Ascending aorta (tissue), 2 donors: ENCODE results near the gene PHLDB3. TPM values are rescaled to one million over a fixed set of nuclear protein-coding genes. Genes with fewer than 3 reads are reported as not detected.
A peak's percentile ranks its signal among the peaks of the same experiment; 100 is the strongest.

Experiments used
- DNase-seq, 2 donors: peaks; one replicate each; pipeline ENCODE4 v3.0.0-alpha.2; 2019; ENCODE audit warnings: low spot score in 2 of 2
- H3K27ac ChIP-seq, 2 donors: fragments of 200-600 bp; sonication (generic); one replicate each; pipeline ENCODE4 v1.5.1; 2016 to 2017; ENCODE audit warnings: mild to moderate bottlenecking in 1 of 2
- H3K27me3 ChIP-seq: fragments of 200-600 bp; sonication (generic); one replicate; pipeline ENCODE4 v1.5.1; 2017
- H3K36me3 ChIP-seq, 2 donors: fragments of 200-600 bp; sonication (generic); one replicate each; pipeline ENCODE4 v1.5.1; 2016
- H3K4me1 ChIP-seq, 2 donors: fragments of 200-600 bp; sonication (generic); one replicate each; pipeline ENCODE4 v1.5.1; 2016 to 2017; ENCODE audit warnings: mild to moderate bottlenecking in 1 of 2
- H3K4me3 ChIP-seq, 2 donors: fragments of 200-600 bp; sonication (generic); one replicate each; pipeline ENCODE4 v1.5.1; 2016 to 2017; ENCODE audit warnings: mild to moderate bottlenecking in 1 of 2
- H3K9me3 ChIP-seq, 2 donors: fragments of 200-600 bp; sonication (generic); one replicate each; pipeline ENCODE4 v1.5.1; 2016
- intact Hi-C: fragments of 100-400 bp; cut with DNase I; formaldehyde crosslinking; loops from one replicate; pipeline ENCODE4 v1.15.1; 2023
- total RNA-seq: library from RNA; depleted of rRNA; stranded (reverse); fragments of >200 nt; gene quantifications from one replicate; pipeline ENCODE4 v1.1.0, GENCODE V29; 2016
- TF ChIP-seq, protein P1 (sequence below), 3 experiments: fragments of 200-600 bp in 2 of 3; fragments of 450-650 bp in 1 of 3; sonication (generic) in 2 of 3; IDR thresholded peaks; one replicate each; pipeline ENCODE4 v1.5.1; 2016 to 2019; ENCODE audit warnings: antibody characterized with exemption in 3 of 3, mild to moderate bottlenecking in 1 of 3, moderate library complexity in 1 of 3

PHLDB3 gene
- total RNA-seq, 1 donor from 2014 or later, result 1.8 TPM

DNA sequence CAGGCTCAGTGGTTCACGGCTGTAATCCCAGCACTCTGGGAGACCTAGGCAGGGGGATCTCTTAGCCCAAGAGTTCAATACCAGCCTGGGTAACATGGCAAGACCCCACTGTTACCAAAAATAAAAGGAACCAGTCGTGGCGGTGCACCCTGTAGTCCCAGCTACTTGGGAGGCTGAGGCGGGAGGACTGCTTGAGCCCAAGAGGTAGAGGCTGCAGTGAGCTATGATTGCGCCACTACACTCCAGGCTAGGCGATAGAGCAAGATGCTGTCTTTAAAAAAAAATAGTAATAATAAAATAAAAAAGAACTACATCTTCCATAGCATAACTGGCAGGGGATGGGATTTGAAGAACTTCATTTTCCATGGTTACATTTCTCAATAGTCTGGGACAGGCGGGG lies 42.2 kb downstream of the PHLDB3 start:
- no peaks in the 10 kb centered on the region for H3K36me3 ChIP-seq
- peak overlapping the region in 1 of 2 donors; percentile 69 for H3K4me3 ChIP-seq
- no peaks in the 10 kb centered on the region for H3K9me3 ChIP-seq
- no peak for DNase-seq
- TF ChIP-seq, protein P1, sequence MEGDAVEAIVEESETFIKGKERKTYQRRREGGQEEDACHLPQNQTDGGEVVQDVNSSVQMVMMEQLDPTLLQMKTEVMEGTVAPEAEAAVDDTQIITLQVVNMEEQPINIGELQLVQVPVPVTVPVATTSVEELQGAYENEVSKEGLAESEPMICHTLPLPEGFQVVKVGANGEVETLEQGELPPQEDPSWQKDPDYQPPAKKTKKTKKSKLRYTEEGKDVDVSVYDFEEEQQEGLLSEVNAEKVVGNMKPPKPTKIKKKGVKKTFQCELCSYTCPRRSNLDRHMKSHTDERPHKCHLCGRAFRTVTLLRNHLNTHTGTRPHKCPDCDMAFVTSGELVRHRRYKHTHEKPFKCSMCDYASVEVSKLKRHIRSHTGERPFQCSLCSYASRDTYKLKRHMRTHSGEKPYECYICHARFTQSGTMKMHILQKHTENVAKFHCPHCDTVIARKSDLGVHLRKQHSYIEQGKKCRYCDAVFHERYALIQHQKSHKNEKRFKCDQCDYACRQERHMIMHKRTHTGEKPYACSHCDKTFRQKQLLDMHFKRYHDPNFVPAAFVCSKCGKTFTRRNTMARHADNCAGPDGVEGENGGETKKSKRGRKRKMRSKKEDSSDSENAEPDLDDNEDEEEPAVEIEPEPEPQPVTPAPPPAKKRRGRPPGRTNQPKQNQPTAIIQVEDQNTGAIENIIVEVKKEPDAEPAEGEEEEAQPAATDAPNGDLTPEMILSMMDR (IDR thresholded peaks at IDR 0.05), result no peak
- H3K27me3 ChIP-seq, result no peaks in the 10 kb centered on the region
- no peak overlapping the region for H3K27ac ChIP-seq
- peaks cover 0 to 8% of the 10 kb centered on the region in 2 donors for H3K4me1 ChIP-seq
- intact Hi-C loops, result loop anchor here (2.0 kb wide), 2 partner anchors 64 to 206 kb away; partner anchors contain the start of gene ETHE1

DNA sequence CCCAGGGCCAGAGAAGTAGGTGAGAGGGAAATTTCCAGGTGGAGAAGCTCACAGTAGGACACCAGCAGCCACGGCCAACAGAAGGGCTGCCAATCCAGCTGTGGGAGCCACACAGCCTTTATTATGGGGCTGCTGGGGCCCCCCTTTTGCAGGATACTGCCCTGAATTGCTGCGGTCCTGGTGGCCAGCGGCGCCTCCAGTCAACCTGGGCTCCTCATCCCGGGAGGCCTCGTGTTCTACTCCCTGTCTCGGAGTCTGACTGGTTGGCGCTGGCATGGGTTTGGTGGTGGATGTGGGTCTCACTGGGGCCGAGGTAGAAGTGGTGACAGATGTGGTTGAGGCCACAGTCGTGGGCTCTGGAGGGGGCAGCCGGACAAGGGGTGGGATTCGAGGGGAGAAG lies 43.2 kb downstream of the PHLDB3 start:
- Histone ChIP-seq H3K27ac (no peak overlapping the region), H3K36me3 (no peaks in the 10 kb centered on the region), H3K4me1 (peaks cover 0 to 8% of the 10 kb centered on the region in 2 donors), H3K4me3 (no peak overlapping the region), H3K9me3 (no peaks in the 10 kb centered on the region), H3K27me3 (no peaks in the 10 kb centered on the region)
- TF ChIP-seq, protein P1 (IDR thresholded peaks at IDR 0.05), result no peak
- intact Hi-C loops, result no loop called here
- DNase-seq, result no peak

DNA sequence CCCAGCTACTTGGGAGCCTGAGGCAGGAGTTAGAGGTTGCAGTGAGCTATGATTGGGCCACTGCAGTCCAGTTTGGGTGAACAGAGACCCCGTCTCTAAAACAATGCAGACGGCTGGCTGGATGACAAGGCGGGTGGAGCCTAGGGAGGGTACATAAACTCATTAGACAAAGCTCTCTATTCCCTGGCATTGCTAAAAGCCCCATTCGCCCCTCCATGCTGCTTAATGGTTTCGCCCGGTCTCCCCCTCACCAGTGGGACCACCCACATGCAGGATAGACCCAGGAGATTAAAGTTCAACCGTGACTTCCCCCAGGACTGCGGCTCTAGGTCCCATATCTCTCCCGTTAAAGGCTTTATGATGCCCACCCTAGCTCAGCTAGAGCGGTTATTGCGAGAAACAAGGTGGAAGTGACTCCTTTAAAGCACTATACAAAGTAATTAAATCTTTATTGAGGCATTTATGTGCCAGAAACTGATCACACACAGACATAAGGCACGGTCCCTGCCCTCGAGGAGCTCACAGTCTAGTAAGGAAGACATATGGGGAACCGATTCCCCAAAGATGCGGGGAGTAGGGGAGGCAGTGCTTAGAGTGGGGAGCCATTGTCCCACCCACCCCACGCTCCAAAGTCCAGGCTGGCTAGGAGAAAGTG lies 44.1 kb downstream of the PHLDB3 start:
- H3K27ac ChIP-seq, result no peak overlapping the region
- no peaks in the 10 kb centered on the region for H3K36me3 ChIP-seq
- DNase-seq, result no peak
- H3K4me3 ChIP-seq, result no peak overlapping the region
- peaks cover 0 to 8% of the 10 kb centered on the region in 2 donors for H3K4me1 ChIP-seq
- H3K9me3 ChIP-seq, result no peaks in the 10 kb centered on the region
- TF ChIP-seq, protein P1 (IDR thresholded peaks at IDR 0.05), result no peak
- intact Hi-C loops, result no loop called here
- H3K27me3 ChIP-seq, result no peaks in the 10 kb centered on the region

DNA sequence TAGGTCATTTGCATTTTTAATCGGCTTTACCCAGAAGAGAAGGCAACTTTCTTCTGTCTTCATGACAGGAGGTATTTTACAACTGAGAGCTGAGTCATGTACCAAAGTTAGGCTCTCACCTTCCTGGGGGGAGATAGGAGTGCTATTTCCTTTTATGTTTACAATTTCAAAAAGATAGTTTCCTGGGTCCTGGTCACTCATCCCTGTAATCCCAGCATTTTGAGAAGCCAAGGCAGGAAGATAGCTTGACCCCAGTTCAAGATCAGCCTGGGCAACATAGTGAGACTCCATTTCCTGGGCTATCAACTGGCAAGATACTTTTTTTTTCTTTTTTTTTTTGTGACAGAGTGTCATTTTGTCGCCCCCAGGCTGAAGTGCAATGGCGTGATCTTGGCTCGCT lies 46.7 kb downstream of the PHLDB3 start:
- intact Hi-C loops, result no loop called here
- TF ChIP-seq, protein P1 (IDR thresholded peaks at IDR 0.05), result no peak

DNA sequence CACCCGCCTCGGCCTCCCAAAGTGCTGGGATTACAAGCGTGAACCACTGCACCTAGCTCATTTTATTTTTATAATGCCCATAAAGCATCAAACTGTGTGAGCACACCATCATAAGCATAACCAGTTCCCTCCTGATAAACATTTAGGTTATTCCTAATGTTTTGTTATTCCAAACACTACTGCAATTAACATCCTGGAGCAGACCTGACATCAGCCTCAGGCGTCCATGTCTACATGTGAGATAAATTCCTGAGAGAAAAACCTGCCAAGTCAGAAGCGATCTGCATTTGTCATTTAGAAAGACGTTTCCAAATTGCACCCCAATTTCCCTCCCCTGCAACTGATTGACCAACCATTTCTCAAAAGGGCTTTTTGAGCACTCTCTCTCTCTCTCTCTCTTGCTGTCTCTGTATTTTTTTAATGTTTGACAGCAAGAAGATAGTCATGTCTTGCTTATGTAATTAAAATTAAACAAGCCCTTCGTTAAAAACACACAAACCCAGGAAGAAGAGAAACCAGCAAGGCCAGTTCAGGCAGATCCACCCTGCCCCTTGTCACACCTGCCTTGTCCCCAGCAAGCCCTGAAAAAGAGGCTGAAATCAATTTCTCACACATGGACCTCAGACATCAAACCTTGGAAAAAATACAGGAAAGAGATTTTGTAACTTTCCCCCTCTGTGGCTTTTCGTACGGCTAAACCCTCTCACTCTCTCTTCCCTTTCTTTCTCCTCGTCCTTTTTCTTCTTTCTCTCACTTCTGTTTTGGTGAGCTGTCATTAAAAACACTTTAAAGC lies 49.0 kb downstream of the PHLDB3 start:
- Histone ChIP-seq H3K4me3 (no peak overlapping the region), H3K27ac (no peak overlapping the region), H3K27me3 (no peaks in the 10 kb centered on the region), H3K9me3 (no peaks in the 10 kb centered on the region), H3K4me1 (no peaks in the 10 kb centered on the region), H3K36me3 (no peaks in the 10 kb centered on the region)
- intact Hi-C loops, result no loop called here
- TF ChIP-seq, protein P1 (IDR thresholded peaks at IDR 0.05), result no peak
- no peak for DNase-seq

More for the DNA sequence above, 46.7 kb downstream of the PHLDB3 start:
- peaks cover 0 to under 1% of the 10 kb centered on the region in 2 donors for H3K4me1 ChIP-seq
- H3K9me3 ChIP-seq, result no peaks in the 10 kb centered on the region
- H3K27ac ChIP-seq, result no peak overlapping the region
- no peak overlapping the region for H3K4me3 ChIP-seq
- H3K36me3 ChIP-seq, result no peaks in the 10 kb centered on the region
- no peak for DNase-seq
- H3K27me3 ChIP-seq, result no peaks in the 10 kb centered on the region
